Transverse colon (tissue), 4 donors: ENCODE measurements around the gene TRAF2. TPM values are rescaled to one million over a fixed set of nuclear protein-coding genes. Genes with fewer than 3 reads are reported as not detected.

Source experiments
- DNase-seq: peaks from one replicate; pipeline ENCODE4 v3.0.0-alpha.2; 2019
- H3K27ac ChIP-seq, 4 donors: fragments of 200-600 bp; sonication (generic); 2 replicates each; pipeline ENCODE4 v1.5.1; 2016 to 2018; ENCODE audit warnings: inconsistent platforms in 4 of 4
- H3K27me3 ChIP-seq: fragments of 200-600 bp; sonication (generic); 2 replicates; pipeline ENCODE4 v1.5.1; 2017; ENCODE audit warnings: inconsistent platforms
- H3K36me3 ChIP-seq, 4 donors: fragments of 200-600 bp; sonication (generic); 2 replicates each; pipeline ENCODE4 v1.5.1; 2017 to 2019; ENCODE audit warnings: inconsistent platforms in 4 of 4
- H3K4me1 ChIP-seq, 4 donors: fragments of 200-600 bp; sonication (generic); 2 replicates each; pipeline ENCODE4 v1.5.1; 2017 to 2020; ENCODE audit warnings: inconsistent platforms in 4 of 4
- H3K4me3 ChIP-seq, 4 donors: fragments of 200-600 bp; sonication (generic); 1 replicate in 1 of 4; 2 replicates in 3 of 4; pipeline versions ENCODE4 v1.5.1 to v1.6.1; 2017 to 2019; ENCODE audit warnings: inconsistent platforms in 4 of 4
- H3K9me3 ChIP-seq, 2 donors: fragments of 200-600 bp; sonication (generic); 2 replicates each; pipeline ENCODE4 v1.5.1; 2017 to 2019; ENCODE audit warnings: inconsistent platforms in 2 of 2
- EP300 ChIP-seq: sonication (generic); formaldehyde crosslinking; IDR thresholded peaks from one replicate; pipeline ENCODE4 v1.6.1; 2017; ENCODE audit warnings: antibody characterized with exemption, low read depth
- POLR2A ChIP-seq: fragments of 450-650 bp; IDR thresholded peaks from one replicate; pipeline ENCODE4 v1.6.1; 2016; ENCODE audit warnings: antibody characterized with exemption, mild to moderate bottlenecking, moderate library complexity
- POLR2AphosphoS5 ChIP-seq, 3 donors: sonication (generic); formaldehyde crosslinking; IDR thresholded peaks; one replicate each; pipeline ENCODE4 v1.6.1; 2016; ENCODE audit warnings: antibody characterized with exemption in 3 of 3
- WGBS, 2 donors: methylation state at CpG; one replicate each; pipeline ENCODE4 v1.1.5; 2018; ENCODE audit warnings: low coverage in 1 of 2; 5-methylcytosine and 5-hydroxymethylcytosine counted together
- in situ Hi-C, 4 donors: fragments of 200-750 bp; cut with MboI; loops; one replicate each; pipeline versions ENCODE4 v1.15.0 to v1.15.1; 2017; ENCODE audit warnings: low sequenced_read_pairs in 3 of 4, low pct_ligation_motif_present in 1 of 4, low pct_unique_long_range_greater_than_20kb in 1 of 4
- intact Hi-C: fragments of 100-400 bp; cut with DNase I; formaldehyde crosslinking; loops from one replicate; pipeline ENCODE4 v1.15.1; 2023; ENCODE audit warnings: low total_unique reads
- total RNA-seq, 4 donors: library from RNA; depleted of rRNA; stranded (reverse); fragments of >200 nt; gene quantifications; one replicate each; pipeline ENCODE4 v1.1.0, GENCODE V29; 2016
- TF ChIP-seq, protein P1 (sequence below), 5 experiments: fragments of 200-600 bp in 3 of 5; fragments of 450-650 bp in 2 of 5; sonication (generic) in 3 of 5; IDR thresholded peaks; 1 replicate in 2 of 5; 2 replicates in 3 of 5; pipeline ENCODE4 v1.5.1; 2016 to 2017; ENCODE audit warnings: antibody characterized with exemption in 5 of 5, inconsistent platforms in 3 of 5, mild to moderate bottlenecking in 2 of 5, moderate library complexity in 1 of 5

TRAF2 gene
- total RNA-seq, 4 donors from 2014 or later: 12.5 to 60.6 (median 13.8) TPM

DNA sequence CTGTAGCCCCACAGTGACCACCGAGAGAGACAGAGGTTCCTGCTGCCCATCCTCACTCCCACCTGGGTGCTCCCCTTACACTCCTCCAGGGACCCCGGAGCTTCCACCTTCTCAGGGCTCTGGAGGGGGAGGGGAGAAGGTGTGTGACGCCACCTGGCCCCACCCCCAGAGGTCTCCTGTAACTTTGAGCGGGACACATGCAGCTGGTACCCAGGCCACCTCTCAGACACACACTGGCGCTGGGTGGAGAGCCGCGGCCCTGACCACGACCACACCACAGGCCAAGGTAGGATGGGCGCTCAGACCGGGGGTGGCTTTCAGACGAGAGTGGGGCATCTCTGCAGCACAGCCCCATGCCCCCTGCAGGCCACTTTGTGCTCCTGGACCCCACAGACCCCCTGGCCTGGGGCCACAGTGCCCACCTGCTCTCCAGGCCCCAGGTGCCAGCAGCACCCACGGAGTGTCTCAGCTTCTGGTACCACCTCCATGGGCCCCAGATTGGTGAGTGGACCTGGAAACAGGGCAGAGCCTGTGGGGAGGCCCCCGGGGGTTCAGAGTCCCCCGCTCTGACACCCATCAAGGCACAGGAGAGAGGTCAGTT is 29.7 kb upstream of the TRAF2 start:
- Histone ChIP-seq H3K4me3 (no peak overlapping the region), H3K27ac (peak overlapping the region in 2 of 4 donors; percentile 91 to 92), H3K27me3 (no peaks in the 10 kb centered on the region), H3K36me3 (peaks cover 0 to 5% (median under 1%) of the 10 kb centered on the region in 4 donors), H3K4me1 (peaks cover 28 to 49% (median 40%) of the 10 kb centered on the region in 4 donors), H3K9me3 (no peaks in the 10 kb centered on the region)
- no peak for TF ChIP-seq POLR2A
- TF ChIP-seq, protein P1, sequence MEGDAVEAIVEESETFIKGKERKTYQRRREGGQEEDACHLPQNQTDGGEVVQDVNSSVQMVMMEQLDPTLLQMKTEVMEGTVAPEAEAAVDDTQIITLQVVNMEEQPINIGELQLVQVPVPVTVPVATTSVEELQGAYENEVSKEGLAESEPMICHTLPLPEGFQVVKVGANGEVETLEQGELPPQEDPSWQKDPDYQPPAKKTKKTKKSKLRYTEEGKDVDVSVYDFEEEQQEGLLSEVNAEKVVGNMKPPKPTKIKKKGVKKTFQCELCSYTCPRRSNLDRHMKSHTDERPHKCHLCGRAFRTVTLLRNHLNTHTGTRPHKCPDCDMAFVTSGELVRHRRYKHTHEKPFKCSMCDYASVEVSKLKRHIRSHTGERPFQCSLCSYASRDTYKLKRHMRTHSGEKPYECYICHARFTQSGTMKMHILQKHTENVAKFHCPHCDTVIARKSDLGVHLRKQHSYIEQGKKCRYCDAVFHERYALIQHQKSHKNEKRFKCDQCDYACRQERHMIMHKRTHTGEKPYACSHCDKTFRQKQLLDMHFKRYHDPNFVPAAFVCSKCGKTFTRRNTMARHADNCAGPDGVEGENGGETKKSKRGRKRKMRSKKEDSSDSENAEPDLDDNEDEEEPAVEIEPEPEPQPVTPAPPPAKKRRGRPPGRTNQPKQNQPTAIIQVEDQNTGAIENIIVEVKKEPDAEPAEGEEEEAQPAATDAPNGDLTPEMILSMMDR (IDR thresholded peaks at IDR 0.05): no peak
- TF ChIP-seq POLR2AphosphoS5 (IDR thresholded peaks at IDR 0.05): no peak
- no peak for TF ChIP-seq EP300
- WGBS, 2 donors: 81% methylated on average over 11 of the region's 14 CpGs; no CpG with 5 or more reads in 1 of the 2 donors
- in situ Hi-C loops (no loop called here), intact Hi-C loops (no loop called here)
- peak; percentile 11 for DNase-seq

DNA sequence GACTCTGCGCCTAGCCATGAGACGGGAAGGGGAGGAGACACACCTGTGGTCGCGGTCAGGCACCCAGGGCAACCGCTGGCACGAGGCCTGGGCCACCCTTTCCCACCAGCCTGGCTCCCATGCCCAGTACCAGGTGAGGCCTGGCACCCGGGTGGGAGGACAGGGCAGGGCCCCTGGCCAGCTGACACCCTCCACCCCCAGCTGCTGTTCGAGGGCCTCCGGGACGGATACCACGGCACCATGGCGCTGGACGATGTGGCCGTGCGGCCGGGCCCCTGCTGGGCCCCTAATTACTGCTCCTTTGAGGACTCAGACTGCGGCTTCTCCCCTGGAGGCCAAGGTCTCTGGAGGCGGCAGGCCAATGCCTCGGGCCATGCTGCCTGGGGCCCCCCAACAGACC is 29.1 kb upstream of the TRAF2 start:
- peaks cover 28 to 52% (median 40%) of the 10 kb centered on the region in 4 donors for H3K4me1 ChIP-seq
- intact Hi-C loops: no loop called here

DNA sequence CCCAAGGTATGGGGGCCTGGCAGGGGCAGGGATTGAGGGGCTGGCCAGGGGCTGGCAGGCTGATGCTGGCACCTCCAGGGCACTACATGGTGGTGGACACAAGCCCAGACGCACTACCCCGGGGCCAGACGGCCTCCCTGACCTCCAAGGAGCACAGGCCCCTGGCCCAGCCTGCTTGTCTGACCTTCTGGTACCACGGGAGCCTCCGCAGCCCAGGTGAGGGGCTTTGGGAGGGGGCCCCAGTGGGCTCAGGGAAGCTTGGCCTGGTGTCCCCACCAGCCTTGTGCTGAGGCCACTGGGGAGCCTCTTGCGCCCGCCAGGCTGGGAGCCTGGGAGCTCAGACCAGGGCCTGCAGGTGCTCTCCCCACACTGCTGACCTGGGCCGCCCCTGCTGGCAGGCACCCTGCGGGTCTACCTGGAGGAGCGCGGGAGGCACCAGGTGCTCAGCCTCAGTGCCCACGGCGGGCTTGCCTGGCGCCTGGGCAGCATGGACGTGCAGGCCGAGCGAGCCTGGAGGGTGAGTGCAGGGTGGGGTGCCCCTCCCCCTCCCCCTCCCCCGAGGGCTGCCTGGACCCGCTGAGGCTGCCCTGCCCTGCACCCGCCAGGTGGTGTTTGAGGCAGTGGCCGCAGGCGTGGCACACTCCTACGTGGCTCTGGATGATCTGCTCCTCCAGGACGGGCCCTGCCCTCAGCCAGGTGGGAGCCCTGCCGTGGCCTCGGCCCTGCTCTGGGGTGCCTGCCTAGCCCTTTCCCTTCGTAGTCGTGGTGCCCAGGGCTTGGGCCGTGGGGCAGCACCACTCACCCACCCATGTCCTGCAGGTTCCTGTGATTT is 28.5 kb upstream of the TRAF2 start:
- H3K36me3 ChIP-seq: peaks cover 0 to 14% (median 6%) of the 10 kb centered on the region in 4 donors
- H3K4me1 ChIP-seq: peaks cover 28 to 52% (median 40%) of the 10 kb centered on the region in 4 donors
- intact Hi-C loops (no loop called here), in situ Hi-C loops (no loop called here)
- no peaks in the 10 kb centered on the region for H3K27me3 ChIP-seq
- peak; percentile 27 for TF ChIP-seq POLR2A
- no peak for TF ChIP-seq EP300
- TF ChIP-seq, protein P1 (IDR thresholded peaks at IDR 0.05): peak in 2 of 5 experiments; percentile 23 to 55
- peak in 2 of 3 donors; percentile 22 to 64 for TF ChIP-seq POLR2AphosphoS5 (IDR thresholded peaks at IDR 0.05)
- no peaks in the 10 kb centered on the region for H3K9me3 ChIP-seq
- WGBS, 2 donors: 60% methylated on average over 18 of the region's 29 CpGs; no CpG with 5 or more reads in 1 of the 2 donors
- peak overlapping the region; percentile 89 to 92 (median 92) for H3K27ac ChIP-seq
- peak; percentile 83 for DNase-seq
- no peak overlapping the region for H3K4me3 ChIP-seq

More for the DNA sequence above, 29.1 kb upstream of the TRAF2 start:
- no peaks in the 10 kb centered on the region for H3K9me3 ChIP-seq
- peaks cover 0 to 8% (median 3%) of the 10 kb centered on the region in 4 donors for H3K36me3 ChIP-seq
- in situ Hi-C loops: no loop called here
- H3K4me3 ChIP-seq: no peak overlapping the region
- peak; percentile 9 for DNase-seq
- 79% methylated on average over 14 of the region's 19 CpGs; no CpG with 5 or more reads in 1 of the 2 donors for WGBS, 2 donors
- peak overlapping the region; percentile 89 to 92 (median 92) for H3K27ac ChIP-seq
- H3K27me3 ChIP-seq: no peaks in the 10 kb centered on the region
- TF ChIP-seq EP300: no peak
- TF ChIP-seq, protein P1 (IDR thresholded peaks at IDR 0.05): no peak
- TF ChIP-seq POLR2A: no peak
- no peak for TF ChIP-seq POLR2AphosphoS5 (IDR thresholded peaks at IDR 0.05)

DNA sequence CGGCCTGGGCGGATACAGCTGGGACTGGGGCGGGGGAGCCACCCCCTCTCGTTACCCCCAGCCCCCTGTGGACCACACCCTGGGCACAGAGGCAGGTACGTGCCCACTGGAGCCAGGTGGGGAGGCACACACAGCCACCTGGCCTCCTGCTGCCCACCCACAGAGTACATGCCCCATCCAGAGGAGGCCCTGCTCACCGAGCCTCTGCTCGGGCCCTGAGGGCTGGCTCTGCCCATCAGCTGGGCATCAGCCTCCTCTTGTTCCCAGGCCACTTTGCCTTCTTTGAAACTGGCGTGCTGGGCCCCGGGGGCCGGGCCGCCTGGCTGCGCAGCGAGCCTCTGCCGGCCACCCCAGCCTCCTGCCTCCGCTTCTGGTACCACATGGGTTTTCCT is 27.9 kb upstream of the TRAF2 start:
- Histone ChIP-seq H3K27ac (peak overlapping the region; percentile 89 to 92 (median 92)), H3K4me3 (no peak overlapping the region), H3K4me1 (peaks cover 28 to 52% (median 40%) of the 10 kb centered on the region in 4 donors), H3K9me3 (no peaks in the 10 kb centered on the region), H3K36me3 (peaks cover 0 to 21% (median 10%) of the 10 kb centered on the region in 4 donors), H3K27me3 (no peaks in the 10 kb centered on the region)
- no peak for TF ChIP-seq EP300
- no peak for TF ChIP-seq POLR2A
- no peak for TF ChIP-seq POLR2AphosphoS5 (IDR thresholded peaks at IDR 0.05)
- TF ChIP-seq, protein P1 (IDR thresholded peaks at IDR 0.05): no peak
- intact Hi-C loops: no loop called here
- DNase-seq: no peak
- in situ Hi-C loops: no loop called here
- 72% methylated on average over 14 of the region's 15 CpGs; no CpG with 5 or more reads in 1 of the 2 donors for WGBS, 2 donors
